Mammary epithelial cell (primary cell): ENCODE data around the gene RDH11.

Source experiments
- EZH2 ChIP-seq: IDR thresholded peaks from 2 replicates; pipeline ENCODE4 v1.6.1; 2012; ENCODE audit warnings: low read length, inconsistent platforms, borderline replicate concordance
- TF ChIP-seq, protein P1 (sequence below), 2 donors: IDR thresholded peaks in 1 of 2; conservative IDR thresholded peaks in 1 of 2; 2 replicates each; pipeline ENCODE4 v1.5.1; 2011 to 2012; ENCODE audit warnings: inconsistent platforms in 2 of 2, low read length in 2 of 2, mild to moderate bottlenecking in 2 of 2, control low read depth in 1 of 2, low read depth in 1 of 2; ENCODE audit not compliant: insufficient read depth in 1 of 2; ENCODE audit errors: extremely low read depth in 1 of 2

DNA sequence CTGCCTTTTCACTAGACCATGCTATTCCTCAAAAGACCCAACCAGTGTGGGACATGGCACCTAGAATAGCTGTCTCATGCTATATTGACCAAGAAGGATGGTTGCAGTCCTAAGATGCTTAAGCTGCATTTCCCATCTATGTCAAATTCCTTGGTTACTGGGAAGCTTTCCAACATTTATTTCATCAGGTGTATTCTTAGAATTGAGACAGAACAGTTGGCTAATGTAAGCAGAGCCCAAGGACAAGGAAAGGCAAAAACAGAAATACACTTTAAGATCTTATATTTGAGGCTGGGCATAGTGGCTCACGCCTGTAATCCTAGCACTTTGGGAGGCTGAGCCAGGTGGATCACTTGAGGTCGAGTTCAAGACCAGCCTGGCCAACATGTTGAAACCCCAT lies 51.1 kb downstream of the RDH11 start:
- TF ChIP-seq EZH2, result no peak
- TF ChIP-seq, protein P1, sequence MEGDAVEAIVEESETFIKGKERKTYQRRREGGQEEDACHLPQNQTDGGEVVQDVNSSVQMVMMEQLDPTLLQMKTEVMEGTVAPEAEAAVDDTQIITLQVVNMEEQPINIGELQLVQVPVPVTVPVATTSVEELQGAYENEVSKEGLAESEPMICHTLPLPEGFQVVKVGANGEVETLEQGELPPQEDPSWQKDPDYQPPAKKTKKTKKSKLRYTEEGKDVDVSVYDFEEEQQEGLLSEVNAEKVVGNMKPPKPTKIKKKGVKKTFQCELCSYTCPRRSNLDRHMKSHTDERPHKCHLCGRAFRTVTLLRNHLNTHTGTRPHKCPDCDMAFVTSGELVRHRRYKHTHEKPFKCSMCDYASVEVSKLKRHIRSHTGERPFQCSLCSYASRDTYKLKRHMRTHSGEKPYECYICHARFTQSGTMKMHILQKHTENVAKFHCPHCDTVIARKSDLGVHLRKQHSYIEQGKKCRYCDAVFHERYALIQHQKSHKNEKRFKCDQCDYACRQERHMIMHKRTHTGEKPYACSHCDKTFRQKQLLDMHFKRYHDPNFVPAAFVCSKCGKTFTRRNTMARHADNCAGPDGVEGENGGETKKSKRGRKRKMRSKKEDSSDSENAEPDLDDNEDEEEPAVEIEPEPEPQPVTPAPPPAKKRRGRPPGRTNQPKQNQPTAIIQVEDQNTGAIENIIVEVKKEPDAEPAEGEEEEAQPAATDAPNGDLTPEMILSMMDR (conservative IDR thresholded peaks at IDR 0.05 in 1 of 2, IDR thresholded peaks at IDR 0.05 in 1 of 2; ENCODE audit: extremely low read depth in 1 of 2, insufficient read depth in 1 of 2, low read depth in 1 of 2, low read length in 2 of 2), result no peak
